HG03025 (cell line): ENCODE measurements around the gene DNAJB1.

ENCODE experiments used
- ATAC-seq: cut with Tn5 transposase; IDR thresholded peaks from one replicate; pipeline ENCODE4 v1.9.1; 2021; ENCODE audit warnings: mild to moderate bottlenecking, moderate library complexity; ENCODE audit not compliant: unreplicated experiment, low FRiP score

The DNAJB1 gene

DNA sequence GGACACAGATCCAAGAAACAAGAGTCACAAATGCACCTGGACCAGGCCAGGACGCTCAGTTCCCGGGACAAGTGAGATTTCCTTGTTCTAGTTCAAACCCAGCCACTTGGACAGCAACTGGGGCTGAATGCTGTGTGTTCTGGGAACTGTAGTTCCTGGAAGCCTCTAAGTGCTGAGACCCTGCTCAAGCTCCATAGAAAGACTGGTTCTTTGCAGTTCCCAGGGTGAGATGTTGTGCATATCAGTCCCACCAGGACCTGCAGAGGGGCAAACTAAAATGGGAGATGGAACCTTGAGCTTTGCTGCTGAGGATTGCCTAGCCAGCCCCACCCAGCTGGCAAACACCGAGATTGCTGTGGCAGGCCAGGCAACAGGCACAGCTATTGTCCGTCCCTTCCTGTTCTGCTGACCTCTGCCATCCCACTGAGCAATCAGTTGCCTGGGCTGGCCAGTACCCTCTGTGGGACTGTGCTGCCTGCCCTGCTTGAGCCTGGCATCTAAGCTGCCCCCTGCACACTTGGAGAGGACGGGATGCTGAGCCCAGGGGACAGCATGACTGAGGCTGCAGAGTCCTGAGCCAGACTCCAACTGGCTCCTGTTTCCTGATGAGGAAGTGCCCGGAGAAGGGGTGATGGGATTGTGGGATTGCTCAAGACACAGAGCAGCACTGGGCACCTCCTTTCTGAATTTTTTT, 20.8 kb downstream of the DNAJB1 start:
- no peak for ATAC-seq

DNA sequence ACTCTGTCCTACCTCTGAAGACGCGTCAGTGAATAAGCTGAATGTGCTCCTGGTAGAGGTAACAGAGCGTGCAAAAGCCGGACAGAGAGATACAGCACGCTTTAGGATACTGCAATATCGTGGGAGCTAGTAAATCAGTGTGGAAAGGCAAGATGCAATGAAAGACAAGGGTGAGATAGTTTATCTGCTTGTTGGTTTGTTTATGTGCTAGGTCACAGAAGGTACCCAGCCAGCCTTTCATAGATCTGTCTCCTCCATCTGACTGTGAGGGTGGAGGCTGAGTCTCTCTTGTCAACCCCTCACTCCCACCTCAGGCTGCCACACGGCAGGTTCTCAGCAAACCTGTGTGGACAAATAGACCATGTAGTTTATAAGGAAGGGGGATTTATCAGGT, 21.4 kb downstream of the DNAJB1 start:
- ATAC-seq = no peak

DNA sequence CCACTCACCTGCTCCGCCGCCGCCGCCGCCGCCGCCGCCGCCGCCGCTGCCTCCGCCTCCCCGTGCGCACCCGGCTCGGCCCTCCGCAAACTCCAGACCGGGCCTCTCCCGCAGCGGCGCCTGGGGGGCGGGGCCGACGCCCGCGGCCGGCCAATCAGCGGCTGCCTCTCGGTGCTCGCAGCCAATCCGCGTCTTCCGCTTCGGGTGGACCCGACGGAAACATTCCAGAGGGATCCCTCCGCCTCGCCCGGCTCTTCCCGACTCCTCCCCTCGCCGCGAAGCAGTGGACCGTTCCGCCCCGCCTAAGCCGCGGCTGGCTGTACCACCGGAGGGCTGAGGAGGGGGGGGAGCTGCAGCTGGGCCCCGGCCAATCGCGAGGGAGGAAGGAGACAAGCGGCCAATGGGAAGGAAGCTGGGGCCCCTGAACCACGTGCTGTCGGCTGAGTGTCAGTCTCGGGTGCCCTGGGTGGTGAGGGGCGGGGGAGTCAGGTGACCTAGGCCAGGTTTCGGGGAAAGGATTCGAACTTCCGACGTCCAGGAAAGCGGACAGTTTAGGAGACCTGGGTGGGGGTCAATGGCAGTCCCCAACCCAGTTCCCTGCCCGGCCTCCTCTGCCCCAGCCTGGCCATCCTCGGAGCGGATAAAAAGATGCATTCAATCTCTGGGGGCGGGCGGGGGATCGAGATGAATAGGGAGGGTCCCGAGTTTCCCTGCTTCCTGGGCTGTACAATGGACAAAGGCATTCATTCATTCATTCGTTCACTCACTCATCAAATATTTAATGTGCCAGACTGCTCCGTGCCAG, 22.0 kb downstream of the DNAJB1 start, which contains the start of gene GIPC1:
TSS of gene GIPC1 (minus strand) at position 99 of the 805 bp plus-strand sequence. CDS start 13,151 bp downstream, outside the sequence.
- ATAC-seq = peak; percentile 75

DNA sequence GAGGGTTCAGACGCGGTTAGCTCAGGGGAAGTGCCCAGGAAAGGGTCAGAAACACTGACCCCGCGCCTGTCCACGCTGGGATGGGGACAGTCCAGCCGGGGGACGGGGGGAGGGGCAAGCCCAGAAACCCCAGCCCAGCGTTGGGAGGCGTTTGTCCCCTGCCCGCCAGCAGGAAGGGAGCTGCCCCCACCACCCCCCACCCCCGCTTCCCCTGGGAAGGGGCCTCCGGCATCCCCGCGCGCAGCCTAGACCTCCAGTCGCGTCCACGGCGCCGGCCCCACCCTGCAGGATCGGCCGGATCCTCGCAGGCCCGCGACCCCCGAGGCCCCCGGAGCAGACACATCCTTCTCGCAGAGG, 22.5 kb downstream of the DNAJB1 start:
- no peak for ATAC-seq

DNA sequence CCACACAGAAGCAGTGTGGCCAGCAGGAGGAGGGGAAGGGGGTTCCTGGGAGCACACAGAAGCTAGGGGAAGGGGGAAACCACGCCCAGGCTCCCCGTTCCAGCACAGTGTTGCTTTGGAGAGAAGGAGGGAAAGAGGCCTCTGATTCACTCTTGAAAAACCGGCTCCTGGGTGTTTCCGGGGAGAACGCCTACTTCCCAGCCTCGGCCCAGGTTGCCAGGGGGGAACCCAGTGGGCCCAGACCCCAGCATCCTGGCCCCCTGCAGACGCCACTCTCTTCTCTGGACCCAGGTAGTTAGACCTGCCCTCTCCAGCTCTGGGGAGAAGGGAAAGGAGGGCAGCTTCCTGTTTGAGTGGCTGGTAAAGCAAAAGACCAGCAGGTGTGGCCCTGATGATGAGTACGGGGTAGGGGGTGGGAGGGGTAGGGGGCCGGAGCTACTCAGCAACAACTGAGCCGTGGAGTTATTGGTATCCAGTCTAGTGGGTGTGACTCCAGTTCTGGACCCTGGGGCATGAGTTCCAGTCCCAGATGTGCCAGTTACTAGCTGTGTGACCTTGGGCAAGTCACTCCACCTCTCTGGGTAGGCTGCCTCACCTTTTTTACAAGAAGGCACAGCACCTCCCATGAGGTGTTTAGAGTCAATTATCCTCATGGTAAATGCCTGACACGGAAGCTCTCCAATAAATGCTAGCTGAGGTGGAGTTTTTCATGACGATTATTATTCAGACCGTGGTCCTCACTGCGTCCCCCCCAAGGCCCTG, 23.1 kb downstream of the DNAJB1 start:
- no peak for ATAC-seq

- ATAC-seq = no peak
Observed at GRCh38 chr19:14494411-14494810, 23.8 kb downstream of the DNAJB1 start.

- ATAC-seq = no peak
Observed at GRCh38 chr19:14492756-14493337, 25.4 kb downstream of the DNAJB1 start.

- no peak for ATAC-seq
Observed at GRCh38 chr19:14487370-14488125, 30.6 kb downstream of the DNAJB1 start.

GRCh38 chr19:14482172-14482941, 35.8 kb downstream of the DNAJB1 start:
- ATAC-seq = no peak

GRCh38 chr19:14480700-14481079, 37.5 kb downstream of the DNAJB1 start:
- no peak for ATAC-seq

DNA sequence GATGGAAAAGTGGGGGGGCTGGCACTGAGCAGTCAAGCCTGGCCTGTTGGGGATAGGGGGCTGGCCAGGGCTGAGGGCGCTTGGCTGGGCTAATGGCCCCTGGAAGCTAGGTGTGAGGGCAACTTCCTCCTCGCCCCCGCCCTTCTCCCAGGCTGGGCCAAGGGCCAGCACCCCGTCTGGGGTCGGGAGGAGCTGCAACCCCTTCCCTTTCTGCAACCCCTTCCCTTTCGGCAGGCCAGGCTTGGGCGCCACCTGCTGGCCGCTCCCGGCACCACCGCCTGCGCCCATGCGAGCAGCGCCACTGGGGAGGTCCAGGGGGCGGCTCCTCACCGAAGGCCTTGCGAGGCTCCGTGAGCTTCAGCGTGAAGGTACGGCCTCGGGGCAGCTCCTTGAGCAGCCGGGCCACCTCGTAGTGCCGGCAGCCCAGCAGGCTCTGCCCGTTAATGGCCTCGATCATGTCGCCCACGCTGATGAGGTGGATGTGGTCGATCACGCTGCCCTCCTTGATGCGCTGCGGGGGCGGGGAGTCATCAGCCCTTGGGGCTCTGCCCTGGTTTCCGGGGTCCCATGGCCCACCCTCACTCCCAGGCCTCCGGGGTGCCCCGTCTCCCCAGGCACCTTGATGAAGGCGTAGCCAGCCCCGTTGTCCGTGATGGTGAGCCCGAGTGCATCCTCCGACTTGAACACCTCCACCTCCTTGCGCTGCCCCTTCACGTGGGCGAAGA, 38.1 kb downstream of the DNAJB1 start:
- ATAC-seq = no peak

DNA sequence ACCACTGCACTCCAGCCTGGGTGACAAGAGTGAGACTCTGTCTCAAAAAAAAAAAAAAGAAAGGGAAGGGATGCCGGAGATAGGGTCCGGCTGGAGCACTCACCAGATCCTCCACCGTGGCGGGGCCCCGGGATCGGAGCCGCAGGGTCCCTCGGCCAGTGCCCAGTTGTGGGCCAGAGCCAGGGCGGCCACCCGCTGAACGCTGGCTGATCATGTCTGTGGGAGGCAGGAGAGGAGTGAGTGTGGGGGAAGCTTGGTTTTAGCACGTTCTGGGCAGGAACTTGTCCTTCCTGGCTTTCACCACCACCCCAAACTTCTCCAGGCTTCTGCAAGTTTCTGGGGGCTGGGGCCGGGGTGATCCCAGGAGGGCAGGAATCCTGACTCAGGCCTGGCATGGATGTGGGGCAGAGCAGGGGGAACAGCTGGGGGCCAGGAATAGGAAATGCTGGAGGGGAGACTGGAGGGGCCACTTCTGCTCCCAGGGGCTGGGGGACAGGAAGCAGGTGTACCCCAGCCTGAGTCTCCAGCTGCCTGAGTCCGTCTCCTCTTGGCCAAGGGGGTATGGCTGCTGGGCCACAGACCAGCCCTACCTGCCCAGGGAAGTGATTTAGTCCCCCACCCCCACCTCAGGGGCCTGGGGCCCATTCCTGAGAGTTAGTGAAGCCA, 38.8 kb downstream of the DNAJB1 start:
- no peak for ATAC-seq

- ATAC-seq = no peak
Observed at GRCh38 chr19:14478113-14478545, 40.1 kb downstream of the DNAJB1 start.

DNA sequence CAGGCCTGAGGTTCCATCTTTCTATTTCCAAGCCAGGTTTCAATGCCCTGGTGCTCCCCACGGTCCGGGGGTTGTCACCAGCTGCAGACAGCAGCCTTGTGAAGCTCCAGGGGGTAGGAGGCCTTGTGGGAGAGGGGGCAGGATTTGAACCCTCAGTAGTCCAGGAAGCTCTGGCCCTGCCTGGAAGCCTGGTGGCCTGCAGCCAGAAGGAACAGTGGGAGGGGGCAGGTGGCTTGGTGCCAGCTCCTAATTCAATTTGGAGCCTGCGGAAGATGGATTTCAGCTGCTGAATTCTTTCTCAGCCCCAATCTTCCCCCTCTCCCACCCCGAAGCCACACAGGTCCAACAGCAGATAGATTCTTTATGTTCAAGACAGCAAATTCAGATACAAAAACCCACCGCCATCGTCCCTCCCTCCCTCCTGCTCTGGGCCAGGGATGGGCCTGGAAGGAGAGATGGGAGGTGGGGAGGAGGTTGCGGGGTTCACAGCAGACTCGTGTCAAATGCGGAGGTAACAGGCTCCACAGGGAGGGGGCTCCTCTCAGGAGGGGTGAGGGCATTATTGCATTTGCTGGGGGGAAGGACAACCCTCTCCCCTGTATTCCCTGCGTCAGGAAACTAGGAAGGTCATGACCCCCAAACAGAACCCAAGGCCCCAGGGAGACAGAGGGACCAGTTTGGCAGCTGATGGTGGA, 40.6 kb downstream of the DNAJB1 start:
- ATAC-seq = no peak

GRCh38 chr19:14476673-14477401, 41.4 kb downstream of the DNAJB1 start:
- ATAC-seq = no peak

DNA sequence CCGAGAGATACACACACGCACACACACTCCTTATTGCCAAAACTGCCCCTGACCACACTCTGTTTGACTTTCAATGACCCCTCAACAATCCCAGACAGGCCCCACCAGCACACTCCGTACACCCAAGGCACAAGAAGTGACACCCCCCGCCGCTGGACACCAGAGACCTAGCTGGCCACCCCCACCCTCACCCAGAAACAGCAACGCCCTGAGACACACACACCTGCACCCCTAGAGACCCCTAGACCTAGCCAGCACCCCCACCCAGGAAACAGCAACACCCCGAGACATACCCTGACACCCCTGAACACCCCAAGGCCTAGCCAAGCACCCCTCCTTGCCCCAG, 41.9 kb downstream of the DNAJB1 start:
- ATAC-seq = no peak
